GM20000 (cell line): ENCODE results near the gene CDC42SE2.
"Not testable (repeated sequence)": the region's sequence is repeated elsewhere in the genome, so short reads cannot be mapped to it uniquely, and the experiment has no call there.

Source experiments
- DNase-seq: peaks from one replicate; pipeline ENCODE4 v3.0.0; 2012; ENCODE audit warnings: low spot score
- TF ChIP-seq, protein P1 (sequence below): IDR thresholded peaks from 2 replicates; pipeline ENCODE4 v1.5.1; 2012; ENCODE audit warnings: mild to moderate bottlenecking, control low read depth; ENCODE audit errors: extremely low read depth, missing control alignments

The CDC42SE2 gene

DNA sequence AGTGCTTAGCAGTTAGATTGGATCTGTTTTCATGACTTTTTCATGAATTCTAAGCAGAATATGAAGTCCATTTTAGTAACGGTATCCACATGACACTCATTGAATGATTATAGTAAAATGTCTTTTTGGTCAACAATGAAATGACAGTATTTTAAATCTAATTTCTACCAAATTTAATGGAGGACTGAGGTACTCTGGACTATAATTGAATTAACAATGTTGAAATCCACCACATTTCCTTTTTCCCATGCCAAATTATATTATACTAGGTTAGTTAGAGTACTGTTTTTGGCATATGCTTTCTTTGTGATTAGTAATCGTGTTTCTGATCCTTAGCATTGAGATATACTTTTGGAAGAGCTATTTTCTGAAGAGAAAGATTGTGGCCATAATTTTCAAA is 40.6 kb downstream of the CDC42SE2 start:
- TF ChIP-seq, protein P1, sequence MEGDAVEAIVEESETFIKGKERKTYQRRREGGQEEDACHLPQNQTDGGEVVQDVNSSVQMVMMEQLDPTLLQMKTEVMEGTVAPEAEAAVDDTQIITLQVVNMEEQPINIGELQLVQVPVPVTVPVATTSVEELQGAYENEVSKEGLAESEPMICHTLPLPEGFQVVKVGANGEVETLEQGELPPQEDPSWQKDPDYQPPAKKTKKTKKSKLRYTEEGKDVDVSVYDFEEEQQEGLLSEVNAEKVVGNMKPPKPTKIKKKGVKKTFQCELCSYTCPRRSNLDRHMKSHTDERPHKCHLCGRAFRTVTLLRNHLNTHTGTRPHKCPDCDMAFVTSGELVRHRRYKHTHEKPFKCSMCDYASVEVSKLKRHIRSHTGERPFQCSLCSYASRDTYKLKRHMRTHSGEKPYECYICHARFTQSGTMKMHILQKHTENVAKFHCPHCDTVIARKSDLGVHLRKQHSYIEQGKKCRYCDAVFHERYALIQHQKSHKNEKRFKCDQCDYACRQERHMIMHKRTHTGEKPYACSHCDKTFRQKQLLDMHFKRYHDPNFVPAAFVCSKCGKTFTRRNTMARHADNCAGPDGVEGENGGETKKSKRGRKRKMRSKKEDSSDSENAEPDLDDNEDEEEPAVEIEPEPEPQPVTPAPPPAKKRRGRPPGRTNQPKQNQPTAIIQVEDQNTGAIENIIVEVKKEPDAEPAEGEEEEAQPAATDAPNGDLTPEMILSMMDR: no peak
- DNase-seq: no peak

GRCh38 chr5:131305138-131305689 is 41.4 kb downstream of the CDC42SE2 start:
- no peak for DNase-seq
- TF ChIP-seq, protein P1: no peak

DNA sequence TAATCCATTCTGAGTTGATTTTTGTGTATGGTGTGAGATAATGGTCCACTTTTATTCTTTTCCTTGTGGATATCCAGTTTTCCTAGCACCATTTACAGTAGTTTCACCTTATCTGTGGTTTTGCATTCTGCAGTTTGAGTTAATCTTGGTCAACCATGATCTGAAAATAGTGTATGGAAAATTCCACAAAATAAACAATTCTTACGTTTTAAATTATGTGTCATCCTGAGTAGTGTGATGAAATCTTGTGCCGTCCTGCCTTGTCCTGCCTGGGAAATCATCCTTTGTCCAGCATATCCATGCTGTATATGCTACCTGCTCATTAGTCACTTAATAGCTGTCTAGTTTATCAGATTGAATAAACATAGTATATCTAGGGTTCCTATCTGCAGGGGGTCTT is 42.1 kb downstream of the CDC42SE2 start:
- TF ChIP-seq, protein P1: no peak
- no peak for DNase-seq

DNA sequence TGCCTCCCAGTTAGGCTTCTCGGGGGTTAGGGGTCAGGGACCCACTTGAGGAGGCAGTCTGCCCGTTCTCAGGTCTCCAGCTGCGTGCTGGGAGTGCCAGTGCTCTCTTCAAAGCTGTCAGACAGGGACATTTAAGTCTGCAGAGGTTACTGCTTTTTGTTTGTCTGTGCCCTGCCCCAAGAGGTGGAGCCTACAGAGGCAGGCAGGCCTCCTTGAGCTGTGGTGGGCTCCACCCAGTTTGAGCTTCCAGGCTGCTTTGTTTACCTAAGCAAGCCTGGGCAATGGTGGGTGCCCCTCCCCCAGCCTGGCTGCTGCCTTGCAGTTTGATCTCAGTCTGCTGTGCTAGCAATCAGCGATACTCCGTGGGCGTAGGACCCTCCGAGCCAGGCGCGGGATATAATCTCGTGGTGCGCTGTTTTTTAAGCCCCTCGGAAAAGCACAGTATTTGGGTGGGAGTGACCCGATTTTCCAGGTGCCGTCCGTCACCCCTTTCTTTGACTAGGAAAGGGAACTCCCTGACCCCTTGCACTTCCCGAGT is 48.5 kb downstream of the CDC42SE2 start:
- not testable (repeated sequence) for DNase-seq

DNA sequence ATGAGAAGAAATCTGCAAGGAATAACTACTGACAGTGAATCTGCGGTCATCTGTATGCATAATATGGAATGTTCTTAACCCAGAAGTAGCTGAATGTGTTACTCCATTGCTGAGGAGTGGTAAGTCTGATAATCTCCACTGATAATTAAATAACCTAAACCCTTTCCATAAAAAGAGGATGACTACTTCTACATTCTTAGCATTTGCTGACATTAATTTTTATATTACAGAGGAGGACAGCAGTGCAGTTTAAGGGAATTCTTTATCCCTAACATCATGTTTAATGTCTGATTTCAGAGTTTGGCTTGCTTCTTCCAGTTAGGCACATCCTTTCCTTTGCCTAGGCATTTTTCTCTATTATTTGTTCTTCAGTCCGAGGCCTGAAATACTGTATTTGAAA is 52.2 kb downstream of the CDC42SE2 start:
- TF ChIP-seq, protein P1: no peak
- no peak for DNase-seq

DNA sequence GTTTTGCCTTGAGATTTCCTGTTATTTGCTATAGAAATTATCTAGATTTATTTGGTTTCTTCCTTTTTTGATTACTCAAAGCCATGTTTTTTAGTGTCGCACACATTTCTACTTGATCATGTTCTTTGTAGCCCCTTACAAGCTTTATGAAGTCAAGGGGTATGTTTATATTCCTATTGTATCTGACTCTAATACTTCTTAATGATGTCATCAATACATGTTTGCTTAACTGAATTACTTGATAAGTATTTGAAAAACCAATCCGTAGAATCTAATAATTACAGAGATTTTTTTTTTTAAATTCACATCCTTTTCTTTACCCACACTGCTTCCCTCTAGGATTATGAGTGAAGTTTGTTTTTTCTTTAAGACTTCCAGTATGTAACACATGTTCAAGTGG is 53.0 kb downstream of the CDC42SE2 start:
- TF ChIP-seq, protein P1: no peak
- no peak for DNase-seq

DNA sequence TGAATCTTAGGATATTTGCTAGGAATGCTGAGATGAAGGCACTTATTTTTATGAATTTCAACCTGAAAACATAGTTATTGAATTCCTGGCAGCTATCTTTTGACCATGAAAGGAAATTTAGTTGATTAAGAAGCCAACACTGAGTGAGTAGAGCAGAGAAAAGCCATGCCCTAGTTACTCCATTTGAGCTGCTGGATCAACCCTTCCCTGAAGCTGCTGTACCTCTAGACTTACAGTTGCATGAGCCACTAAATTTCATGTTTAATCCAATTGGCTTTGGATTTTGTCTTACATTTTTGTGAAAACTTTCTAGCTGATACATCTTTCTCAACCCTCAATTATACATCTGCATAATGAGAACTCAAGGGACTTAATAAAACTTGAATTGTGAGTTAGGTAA is 54.6 kb downstream of the CDC42SE2 start:
- no peak for DNase-seq
- TF ChIP-seq, protein P1: no peak

DNA sequence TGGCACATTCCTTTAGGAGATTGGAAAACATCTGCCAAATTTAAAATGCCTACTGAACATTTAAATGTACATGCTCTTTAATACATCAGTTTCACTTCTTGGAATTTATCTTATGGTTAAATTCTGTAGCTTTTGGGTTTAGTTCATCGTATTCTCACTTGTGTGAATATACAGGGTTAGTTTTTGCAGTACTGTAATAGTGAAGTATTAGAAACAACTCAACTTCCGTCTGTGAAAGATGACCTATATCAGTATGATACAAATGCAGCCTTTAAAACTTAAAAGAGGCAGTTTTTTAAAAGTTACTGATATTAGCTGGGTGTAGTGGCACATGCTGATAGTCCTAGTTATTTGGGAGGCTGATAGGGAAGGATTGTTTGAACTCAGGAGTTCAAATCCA is 57.2 kb downstream of the CDC42SE2 start:
- TF ChIP-seq, protein P1: no peak

More for the DNA sequence above, 57.2 kb downstream of the CDC42SE2 start:
- no peak for DNase-seq
